Colonic mucosa (tissue), 4 donors: ENCODE results near the gene KCNH2. TPM values are rescaled to one million over a fixed set of nuclear protein-coding genes. Genes with fewer than 3 reads are reported as not detected.

Experiments
- DNase-seq: peaks from one replicate; pipeline ENCODE4 v3.0.0-alpha.2; 2020
- H3K27ac ChIP-seq: fragments of 200-600 bp; one replicate; pipeline ENCODE4 v1.8.0; 2021
- H3K27me3 ChIP-seq: fragments of 200-600 bp; one replicate; pipeline ENCODE4 v1.8.0; 2021
- H3K36me3 ChIP-seq: fragments of 200-600 bp; one replicate; pipeline ENCODE4 v1.8.0; 2021
- H3K4me1 ChIP-seq: fragments of 200-600 bp; one replicate; pipeline ENCODE4 v1.8.0; 2021; ENCODE audit warnings: mild to moderate bottlenecking
- H3K4me3 ChIP-seq: fragments of 200-600 bp; one replicate; pipeline ENCODE4 v1.8.0; 2021
- H3K9ac ChIP-seq, 2 donors: one replicate each; pipeline ENCODE4 v1.7.0; 2013; ENCODE audit warnings: control low read depth in 2 of 2, low read depth in 2 of 2, low read length in 2 of 2
- H3K9me3 ChIP-seq: fragments of 200-600 bp; one replicate; pipeline ENCODE4 v1.8.0; 2021
- CTCF ChIP-seq: fragments of 200-600 bp; IDR thresholded peaks from one replicate; pipeline ENCODE4 v1.8.0; 2022; ENCODE audit warnings: antibody characterized with exemption, mild to moderate bottlenecking
- intact Hi-C: fragments of 100-400 bp; cut with DNase I; formaldehyde crosslinking; loops from one replicate; pipeline ENCODE4 v1.14.1; 2022
- total RNA-seq, 2 donors: library from RNA; stranded (reverse); fragmentation: NEBNext Ultra II Directional in 1 of 2; extraction: Animal tissue kit (Norgen Biotek cat#: 25700) in 1 of 2; gene quantifications; one replicate each; pipeline ENCODE4 v1.2.1, GENCODE V29; 2021
- donor health status: healthy.
- donor health status: DM: no; HTN: no; CAD: no.
- donor health status: DM: no; HTN: no; CAD: no.

KCNH2 gene
- total RNA-seq, 2 donors from 2014 or later, result 3.3 to 8.8 TPM

- H3K9me3 ChIP-seq, result no peaks in the 10 kb centered on the region
- H3K4me1 ChIP-seq, result no peaks in the 10 kb centered on the region
- TF ChIP-seq CTCF, result no peak
- H3K27me3 ChIP-seq, result peaks cover 8% of the 10 kb centered on the region
- intact Hi-C loops, result no loop called here
- H3K36me3 ChIP-seq, result no peaks in the 10 kb centered on the region
- no peak overlapping the region for H3K9ac ChIP-seq
- H3K27ac ChIP-seq, result no peak overlapping the region
- H3K4me3 ChIP-seq, result no peak overlapping the region
- DNase-seq, result no peak
These were observed 27.5 kb downstream of the KCNH2 start for GRCh38 chr7:150950496-150951180.

GRCh38 chr7:150949971-150950491 is 28.1 kb downstream of the KCNH2 start:
- H3K36me3 ChIP-seq, result no peaks in the 10 kb centered on the region
- H3K27me3 ChIP-seq, result peaks cover 8% of the 10 kb centered on the region
- no peak for TF ChIP-seq CTCF
- H3K4me3 ChIP-seq, result no peak overlapping the region
- no peak overlapping the region for H3K9ac ChIP-seq
- no peaks in the 10 kb centered on the region for H3K9me3 ChIP-seq
- intact Hi-C loops, result no loop called here
- DNase-seq, result no peak
- H3K27ac ChIP-seq, result no peak overlapping the region
- H3K4me1 ChIP-seq, result no peaks in the 10 kb centered on the region

- TF ChIP-seq CTCF, result no peak
- Histone ChIP-seq H3K27ac (no peak overlapping the region), H3K36me3 (no peaks in the 10 kb centered on the region), H3K4me3 (no peak overlapping the region), H3K9me3 (no peaks in the 10 kb centered on the region), H3K27me3 (peaks cover 8% of the 10 kb centered on the region), H3K9ac (no peak overlapping the region), H3K4me1 (no peaks in the 10 kb centered on the region)
- intact Hi-C loops, result no loop called here
- DNase-seq, result no peak
These were observed 28.6 kb downstream of the KCNH2 start for GRCh38 chr7:150949564-150949963.

- Histone ChIP-seq H3K4me3 (no peak overlapping the region), H3K27ac (no peak overlapping the region), H3K27me3 (peaks cover 8% of the 10 kb centered on the region), H3K9ac (no peak overlapping the region), H3K9me3 (no peaks in the 10 kb centered on the region), H3K4me1 (no peaks in the 10 kb centered on the region), H3K36me3 (no peaks in the 10 kb centered on the region)
- intact Hi-C loops, result no loop called here
- DNase-seq, result no peak
- TF ChIP-seq CTCF, result no peak
These were observed 29.3 kb downstream of the KCNH2 start for GRCh38 chr7:150948791-150949251.

- peaks cover 8% of the 10 kb centered on the region for H3K27me3 ChIP-seq
- H3K36me3 ChIP-seq, result no peaks in the 10 kb centered on the region
- H3K4me3 ChIP-seq, result no peak overlapping the region
- H3K9ac ChIP-seq, result no peak overlapping the region
- intact Hi-C loops, result no loop called here
- no peak for DNase-seq
- H3K27ac ChIP-seq, result no peak overlapping the region
- no peaks in the 10 kb centered on the region for H3K4me1 ChIP-seq
- no peaks in the 10 kb centered on the region for H3K9me3 ChIP-seq
- TF ChIP-seq CTCF, result no peak
These were observed 30.1 kb downstream of the KCNH2 start for GRCh38 chr7:150947761-150948651.
